HCT116 (cell line): Measurements from ENCODE around the gene BSND. TPM values are rescaled to one million over a fixed set of nuclear protein-coding genes. Genes with fewer than 3 reads are reported as not detected.

Experiments
- ATAC-seq: fragments of 200-7000 bp; cut with Tn5 transposase; 2 replicates; pipeline ENCODE4 v1.9.1; 2020; ENCODE audit warnings: mild to moderate bottlenecking, moderate library complexity
- BruUV-seq: library from RNA; stranded (reverse); fragments of 400-500 nt; replicated peaks from 2 replicates; lab custom pipeline; 2021; lab: Mats Ljungman, UMichigan
- CTCF ChIA-PET: fragments of 300-600 bp; sonication (Branson Sonifier 250); formaldehyde crosslinking; loops from one replicate; lab custom pipeline; 2021; ENCODE audit warnings: antibody characterized with exemption; lab: Charles Lee
- POLR2A ChIA-PET: fragments of 300-600, 350-600 bp; sonication (Branson Sonifier 250); formaldehyde crosslinking; loops from one replicate; lab custom pipeline; 2021; ENCODE audit warnings: antibody characterized with exemption; lab: Charles Lee
- RAD21 ChIA-PET, 2 experiments: fragments of 300-600 bp; sonication (Branson Sonifier 250); formaldehyde crosslinking; loops; one replicate each; lab custom pipeline; 2023; ENCODE audit warnings: low total read pairs in 2 of 2; ENCODE audit not compliant: uncharacterized antibody in 2 of 2, unreplicated experiment in 2 of 2, low non-redundant PET in 1 of 2; lab: Charles Lee
- DNase-seq: peaks from one replicate; pipeline ENCODE4 v3.0.0-alpha.2; 2010; ENCODE audit warnings: low read depth, low spot score
- H2AFZ ChIP-seq: fragments of 200-600 bp; shearing (Covaris generic), sonication (generic); 2 replicates; pipeline ENCODE4 v1.6.1; 2017; ENCODE audit warnings: low read depth, mixed run types, mixed read lengths, antibody characterized with exemption, low read length; ENCODE audit not compliant: poor library complexity, severe bottlenecking
- H3K27ac ChIP-seq: 2 replicates; pipeline ENCODE4 v1.5.1; 2012; ENCODE audit warnings: low read depth, low read length
- H3K27me3 ChIP-seq: fragments of 200-600 bp; sonication (generic); 2 replicates; pipeline ENCODE4 v1.6.1; 2016; ENCODE audit warnings: mixed run types, low read length, mixed read lengths; ENCODE audit not compliant: insufficient read depth
- H3K36me3 ChIP-seq, 2 experiments: fragments of 200-500 bp in 1 of 2; fragments of 200-600 bp in 1 of 2; sonication (Bioruptor generic) in 1 of 2; sonication (generic) in 1 of 2; 2 replicates each; pipeline versions ENCODE4 v1.5.1 to v1.6.1; 2014 to 2016; ENCODE audit warnings: low read length in 2 of 2, inconsistent platforms in 1 of 2, mixed read lengths in 1 of 2, mixed run types in 1 of 2; ENCODE audit not compliant: insufficient read depth in 2 of 2, control insufficient read depth in 1 of 2
- H3K4me1 ChIP-seq, 2 experiments: fragments of 200-600 bp in 1 of 2; sonication (generic) in 1 of 2; 2 replicates each; pipeline versions ENCODE4 v1.5.1 to v1.6.1; 2012 to 2017; ENCODE audit warnings: low read length in 2 of 2, inconsistent platforms in 1 of 2, mild to moderate bottlenecking in 1 of 2, mixed read lengths in 1 of 2, mixed run types in 1 of 2, moderate library complexity in 1 of 2; ENCODE audit not compliant: insufficient read depth in 2 of 2, control insufficient read depth in 1 of 2
- H3K4me2 ChIP-seq: fragments of 200-600 bp; sonication (generic); 2 replicates; pipeline ENCODE4 v1.6.1; 2017; ENCODE audit warnings: mixed run types, low read length, mixed read lengths
- H3K4me3 ChIP-seq, 2 experiments: fragments of 200-600 bp in 1 of 2; sonication (generic) in 1 of 2; replicated peaks in 1 of 2; 2 replicates each; pipeline ENCODE4 v1.5.1; 2011 to 2016; ENCODE audit warnings: low read length in 2 of 2, control low read depth in 1 of 2, low read depth in 1 of 2, mild to moderate bottlenecking in 1 of 2, mixed read lengths in 1 of 2, mixed run types in 1 of 2
- H3K79me2 ChIP-seq: fragments of 200-600 bp; sonication (generic); 2 replicates; pipeline ENCODE4 v1.6.1; 2017; ENCODE audit warnings: mild to moderate bottlenecking, mixed run types, low read length, moderate library complexity, mixed read lengths; ENCODE audit not compliant: insufficient read depth
- H3K9ac ChIP-seq: fragments of 200-600 bp; sonication (generic); 2 replicates; pipeline ENCODE4 v1.6.1; 2016; ENCODE audit warnings: low read length, mixed read lengths
- H3K9me2 ChIP-seq: fragments of 200-600 bp; sonication (generic), shearing (Covaris generic); 2 replicates; pipeline ENCODE4 v1.6.1; 2017; ENCODE audit warnings: mixed run types, mild to moderate bottlenecking, moderate library complexity; ENCODE audit not compliant: insufficient read depth
- H3K9me3 ChIP-seq, 2 experiments: fragments of 200-500 bp in 1 of 2; fragments of 200-600 bp in 1 of 2; sonication (Bioruptor generic) in 1 of 2; sonication (generic) in 1 of 2; 2 replicates each; pipeline ENCODE4 v1.6.1; 2014 to 2017; ENCODE audit warnings: low read length in 2 of 2, mixed read lengths in 2 of 2, inconsistent platforms in 1 of 2, low read depth in 1 of 2, mild to moderate bottlenecking in 1 of 2, mixed run types in 1 of 2, moderate library complexity in 1 of 2; ENCODE audit not compliant: control insufficient read depth in 1 of 2, insufficient read depth in 1 of 2
- H4K20me1 ChIP-seq: fragments of 200-600 bp; sonication (generic), shearing (Covaris generic); 2 replicates; pipeline ENCODE4 v1.6.1; 2017; ENCODE audit warnings: mixed run types, mild to moderate bottlenecking, moderate library complexity; ENCODE audit not compliant: insufficient read depth
- ATF3 ChIP-seq: IDR thresholded peaks from 2 replicates; pipeline ENCODE4 v1.6.1; 2012
- CEBPB ChIP-seq: IDR thresholded peaks from 2 replicates; pipeline ENCODE4 v1.6.1; 2012; ENCODE audit warnings: low read depth
- CTCF ChIP-seq, 3 experiments: fragments of 200-600 bp in 1 of 3; sonication (generic) in 1 of 3; IDR thresholded peaks in 2 of 3; conservative IDR thresholded peaks in 1 of 3; 2 replicates each; pipeline ENCODE4 v1.5.1; 2012 to 2017; ENCODE audit warnings: low read depth in 2 of 3, low read length in 2 of 3, antibody characterized with exemption in 1 of 3, borderline replicate concordance in 1 of 3, control low read depth in 1 of 3, mild to moderate bottlenecking in 1 of 3, mixed read lengths in 1 of 3, mixed run types in 1 of 3, moderate library complexity in 1 of 3; ENCODE audit not compliant: insufficient read depth in 1 of 3
- EGR1 ChIP-seq: IDR thresholded peaks from 2 replicates; pipeline ENCODE4 v1.6.1; 2012; ENCODE audit warnings: low read depth
- ELF1 ChIP-seq: IDR thresholded peaks from 2 replicates; pipeline ENCODE4 v1.6.1; 2012; ENCODE audit warnings: low read depth, borderline replicate concordance
- EZH2 ChIP-seq: fragments of 200-600 bp; sonication (generic); IDR thresholded peaks from 2 replicates; pipeline ENCODE4 v1.6.1; 2017; ENCODE audit warnings: antibody characterized with exemption, mixed run types
- JUND ChIP-seq: IDR thresholded peaks from 2 replicates; pipeline ENCODE4 v1.6.1; 2012
- POLR2A ChIP-seq: IDR thresholded peaks from 2 replicates; pipeline ENCODE4 v1.7.0; 2011; ENCODE audit warnings: borderline replicate concordance; ENCODE audit not compliant: insufficient read depth, insufficient read length; ENCODE audit errors: extremely low read depth
- POLR2AphosphoS5 ChIP-seq: IDR thresholded peaks from 2 replicates; pipeline ENCODE4 v1.6.1; 2011; ENCODE audit warnings: mild to moderate bottlenecking, low read depth, low read length, moderate library complexity
- RAD21 ChIP-seq: IDR thresholded peaks from 2 replicates; pipeline ENCODE4 v1.6.1; 2012; ENCODE audit warnings: low read depth, mild to moderate bottlenecking
- SIN3A ChIP-seq: IDR thresholded peaks from 2 replicates; pipeline ENCODE4 v1.6.1; 2012; ENCODE audit warnings: low read depth
- SP1 ChIP-seq: IDR thresholded peaks from 2 replicates; pipeline ENCODE4 v1.6.1; 2012; ENCODE audit warnings: low read depth
- SRF ChIP-seq: IDR thresholded peaks from 2 replicates; pipeline ENCODE4 v1.6.1; 2012; ENCODE audit warnings: low read depth
- TCF7L2 ChIP-seq: IDR thresholded peaks from 2 replicates; pipeline ENCODE4 v1.7.0; 2011; ENCODE audit warnings: borderline replicate concordance, inconsistent platforms; ENCODE audit not compliant: insufficient read depth, insufficient read length; ENCODE audit errors: extremely low read depth
- YY1 ChIP-seq: IDR thresholded peaks from 2 replicates; pipeline ENCODE4 v1.6.1; 2011; ENCODE audit warnings: low read length, low read depth, moderate library complexity, mild to moderate bottlenecking; ENCODE audit not compliant: insufficient replicate concordance; ENCODE audit errors: extremely low read depth
- ZBTB33 ChIP-seq: IDR thresholded peaks from 2 replicates; pipeline ENCODE4 v1.6.1; 2011; ENCODE audit warnings: mild to moderate bottlenecking, low read length, moderate library complexity; ENCODE audit not compliant: insufficient replicate concordance; ENCODE audit errors: extremely low read depth
- ZFX ChIP-seq: fragments of 450-650 bp; IDR thresholded peaks from 2 replicates; pipeline ENCODE4 v1.6.1; 2017
- ZNF274 ChIP-seq: fragments of 200-500 bp; sonication (Bioruptor generic); IDR thresholded peaks from 2 replicates; pipeline ENCODE4 v1.6.1; 2014; ENCODE audit warnings: mild to moderate bottlenecking, low read depth, low read length, inconsistent platforms
- intact Hi-C: fragments of 100-400 bp; cut with micrococcal nuclease; formaldehyde crosslinking; loops from 2 replicates; pipeline ENCODE4 v1.10.0; 2022
- total RNA-seq: library from RNA; stranded (reverse); gene quantifications from one replicate; pipeline ENCODE4 v1.2.1, GENCODE V29; 2021; ENCODE audit not compliant: unreplicated experiment

BSND gene
- total RNA-seq, 1 experiment from 2014 or later, result not detected

- TF ChIP-seq ATF3 (no peak), ELF1 (no peak), POLR2AphosphoS5 (no peak), CEBPB (no peak), JUND (no peak), TCF7L2 (no peak), SP1 (no peak)
Measured at GRCh38 chr1:55043011-55043410, 44.3 kb downstream of the BSND start (continued).

GRCh38 chr1:55043726-55044125 is 45.0 kb downstream of the BSND start:
- no peak overlapping the region for H3K4me3 ChIP-seq
- H3K27me3 ChIP-seq, result no peaks in the 10 kb centered on the region
- ChIA-PET RAD21 (no interaction called here), POLR2A (no interaction called here), CTCF (no interaction called here)
- H4K20me1 ChIP-seq, result no peaks in the 10 kb centered on the region
- no peak overlapping the region for H3K27ac ChIP-seq
- DNase-seq, result no peak
- H3K9ac ChIP-seq, result no peak overlapping the region
- intact Hi-C loops, result no loop called here
- no peaks in the 10 kb centered on the region for H3K9me3 ChIP-seq
- H3K4me1 ChIP-seq, result peaks cover 4 to 26% of the 10 kb centered on the region in 2 experiments; a peak in 3 of 4 replicates
- BruUV-seq, result no TSS peak
- H3K4me2 ChIP-seq, result no peak overlapping the region
- H2AFZ ChIP-seq, result no peak overlapping the region
- no peak for ATAC-seq
- no peak for TF ChIP-seq ZNF274
- no peak for TF ChIP-seq ZBTB33
- no peak for TF ChIP-seq SP1
- no peak for TF ChIP-seq POLR2A
- TF ChIP-seq RAD21, result no peak
- no peak for TF ChIP-seq ATF3
- TF ChIP-seq EGR1, result no peak
- no peak for TF ChIP-seq EZH2
- no peak for TF ChIP-seq ZFX
- no peak for TF ChIP-seq SIN3A
- TF ChIP-seq JUND, result no peak
- TF ChIP-seq POLR2AphosphoS5, result no peak
- no peak for TF ChIP-seq SRF
- TF ChIP-seq YY1, result no peak
- TF ChIP-seq CTCF (IDR thresholded peaks at IDR 0.05 in 2 of 3, conservative IDR thresholded peaks at IDR 0.05 in 1 of 3; ENCODE audit: borderline replicate concordance in 1 of 3, insufficient read depth in 1 of 3, low read depth in 2 of 3, low read length in 2 of 3), result no peak
- H3K79me2 ChIP-seq, result peaks cover 6% of the 10 kb centered on the region; the same call in 1 of the 2 replicates
- H3K36me3 ChIP-seq, result 0 out of 4 replicates have a peak, but pooled peaks cover 0 to 9% of the 10 kb centered on the region in 2 experiments
- H3K9me2 ChIP-seq, result no peaks in the 10 kb centered on the region
